Smooth muscle cell (in vitro differentiated cells): ENCODE measurements around the gene OASL. TPM values are rescaled to one million over a fixed set of nuclear protein-coding genes. Genes with fewer than 3 reads are reported as not detected.

Experiments
- DNase-seq: peaks from one replicate; lab custom pipeline; 2025; ENCODE audit not compliant: unreplicated experiment; lab: John Stamatoyannopoulos, UW
- H2AFZ ChIP-seq: fragments of 200-600 bp; sonication (generic); 2 replicates; pipeline ENCODE4 v1.6.0; 2016; ENCODE audit warnings: antibody characterized with exemption, low read depth, mild to moderate bottlenecking
- H3F3A ChIP-seq: fragments of 200-600 bp; sonication (generic); 2 replicates; pipeline ENCODE4 v1.6.0; 2017; ENCODE audit warnings: antibody characterized with exemption, low read depth
- H3K27ac ChIP-seq: fragments of 200-600 bp; sonication (generic); 2 replicates; pipeline ENCODE4 v1.5.1; 2016; ENCODE audit warnings: low read depth, mild to moderate bottlenecking
- H3K27me3 ChIP-seq: fragments of 200-600 bp; sonication (generic); 2 replicates; pipeline ENCODE4 v1.6.1; 2016; ENCODE audit warnings: low read depth, mild to moderate bottlenecking
- H3K36me3 ChIP-seq: fragments of 200-600 bp; sonication (generic); 2 replicates; pipeline ENCODE4 v1.5.1; 2016; ENCODE audit warnings: low read depth
- H3K4me1 ChIP-seq: fragments of 200-600 bp; sonication (generic); 2 replicates; pipeline ENCODE4 v1.5.1; 2016; ENCODE audit warnings: low read depth
- H3K4me2 ChIP-seq: fragments of 200-600 bp; sonication (generic); 2 replicates; pipeline ENCODE4 v1.6.0; 2016; ENCODE audit warnings: mild to moderate bottlenecking
- H3K4me3 ChIP-seq: fragments of 200-600 bp; sonication (generic); 2 replicates; pipeline ENCODE4 v1.5.1; 2016; ENCODE audit warnings: mild to moderate bottlenecking
- H3K79me2 ChIP-seq: fragments of 200-600 bp; sonication (generic); 2 replicates; pipeline ENCODE4 v1.6.0; 2016; ENCODE audit warnings: low read depth, mild to moderate bottlenecking
- H3K9ac ChIP-seq: fragments of 200-600 bp; sonication (generic); 2 replicates; pipeline ENCODE4 v1.6.0; 2016; ENCODE audit warnings: low read depth
- H3K9me3 ChIP-seq: fragments of 200-600 bp; sonication (generic); replicated peaks from 2 replicates; pipeline ENCODE4 v1.5.1; 2016; ENCODE audit warnings: low read depth
- H4K20me1 ChIP-seq: fragments of 200-600 bp; sonication (generic); 2 replicates; pipeline ENCODE4 v1.6.0; 2016; ENCODE audit warnings: low read depth
- CTCF ChIP-seq: fragments of 200-600 bp; sonication (generic); IDR thresholded peaks from 2 replicates; pipeline ENCODE4 v1.5.1; 2017; ENCODE audit warnings: borderline replicate concordance, mild to moderate bottlenecking, antibody characterized with exemption; ENCODE audit not compliant: insufficient read depth, poor library complexity, severe bottlenecking
- WGBS: methylation state at CpG from one replicate; pipeline ENCODE4 v1.1.7; 2016; ENCODE audit warnings: low lambda C conversion rate; 5-methylcytosine and 5-hydroxymethylcytosine counted together
- polyA plus RNA-seq: library from polyadenylated mRNA; unstranded; fragments of >200 nt; fragmentation: Nextera tagmentation; extraction: Ambion mirVana; gene quantifications from 2 replicates; pipeline ENCODE4 v1.2.1, GENCODE V29; 2016
- total RNA-seq: library from RNA; depleted of rRNA; stranded (reverse); fragments of >200 nt; gene quantifications from 2 replicates; pipeline ENCODE4 v1.2.3, GENCODE V29; 2014

OASL gene
- total and polyA plus RNA-seq, 2 experiments from 2014 or later = not detected

- Histone ChIP-seq H3K27me3 (no peaks in the 10 kb centered on the region), H3K79me2 (peaks cover 13% of the 10 kb centered on the region), H2AFZ (no peak overlapping the region), H3K4me3 (no peak overlapping the region), H4K20me1 (no peaks in the 10 kb centered on the region), H3K9ac (no peak overlapping the region), H3K36me3 (no peaks in the 10 kb centered on the region), H3K4me1 (peaks cover 7% of the 10 kb centered on the region), H3K4me2 (no peak overlapping the region), H3K27ac (no peak overlapping the region), H3F3A (no peaks in the 10 kb centered on the region), H3K9me3 (no peaks in the 10 kb centered on the region)
- 89% methylated on average over 2 of the region's 2 CpGs for WGBS
- DNase-seq = no peak
- no peak for TF ChIP-seq CTCF
These were observed 20.0 kb downstream of the OASL start for GRCh38 chr12:121018860-121019617.

- H2AFZ ChIP-seq = no peak overlapping the region
- H3K9ac ChIP-seq = no peak overlapping the region
- H3F3A ChIP-seq = no peaks in the 10 kb centered on the region
- H4K20me1 ChIP-seq = no peaks in the 10 kb centered on the region
- no peak overlapping the region for H3K4me3 ChIP-seq
- no peaks in the 10 kb centered on the region for H3K36me3 ChIP-seq
- no peaks in the 10 kb centered on the region for H3K27me3 ChIP-seq
- peaks cover 13% of the 10 kb centered on the region for H3K79me2 ChIP-seq
- 95% methylated on average over 15 of the region's 15 CpGs for WGBS
- DNase-seq = no peak
- H3K4me1 ChIP-seq = peaks cover 7% of the 10 kb centered on the region
- H3K4me2 ChIP-seq = no peak overlapping the region
- no peak overlapping the region for H3K27ac ChIP-seq
- H3K9me3 ChIP-seq = no peaks in the 10 kb centered on the region
- no peak for TF ChIP-seq CTCF
These were observed 21.0 kb downstream of the OASL start for GRCh38 chr12:121017966-121018491.

GRCh38 chr12:121015825-121016766 lies 22.9 kb downstream of the OASL start, which contains the start of gene C12orf43:
C12orf43 (minus strand) TSS chr12:121016487; CDS start chr12:121016474, 13 bp downstream.
- DNase-seq = peak; percentile 50
- no peaks in the 10 kb centered on the region for H4K20me1 ChIP-seq
- H3F3A ChIP-seq = no peaks in the 10 kb centered on the region
- 2% methylated on average over 34 of the region's 34 CpGs for WGBS
- H3K4me1 ChIP-seq = peaks cover 7% of the 10 kb centered on the region
- H2AFZ ChIP-seq = peak within 1 kb of the TSS; percentile 81
- H3K9ac ChIP-seq = peak within 1 kb of the TSS; percentile 86
- H3K4me2 ChIP-seq = peak within 1 kb of the TSS; percentile 89
- H3K9me3 ChIP-seq = no peaks in the 10 kb centered on the region
- H3K79me2 ChIP-seq = peaks cover 13% of the 10 kb centered on the region
- no peak for TF ChIP-seq CTCF
- no peaks in the 10 kb centered on the region for H3K27me3 ChIP-seq
- H3K4me3 ChIP-seq = peak within 1 kb of the TSS; percentile 69
- H3K36me3 ChIP-seq = no peaks in the 10 kb centered on the region
- H3K27ac ChIP-seq = peak within 1 kb of the TSS; percentile 71
